H1 (cell line): ENCODE data around the gene EPS8. TPM values are rescaled to one million over a fixed set of nuclear protein-coding genes. Genes with fewer than 3 reads are reported as not detected.

Source experiments
- CTCF ChIA-PET: fragments of 300-600 bp; sonication (Branson Sonifier 250); formaldehyde crosslinking; loops from one replicate; lab custom pipeline; 2021; ENCODE audit not compliant: partially characterized antibody; lab: Charles Lee
- POLR2A ChIA-PET: fragments of 300-600 bp; sonication (Branson Sonifier 250); formaldehyde crosslinking; loops from one replicate; lab custom pipeline; 2021; ENCODE audit warnings: inconsistent platforms; ENCODE audit not compliant: partially characterized antibody; lab: Charles Lee
- DNase-seq, 2 experiments: peaks; one replicate each; pipeline versions ENCODE4 v3.0.0 to v3.0.0-alpha.2; 2010 to 2022; ENCODE audit warnings: low spot score in 2 of 2, low read depth in 1 of 2, mixed read lengths in 1 of 2
- FAIRE-seq: peaks from 2 replicates; lab custom pipeline; 2011; peaks lifted over from hg19 to GRCh38; lab: Jason Lieb, UNC
- H2AFZ ChIP-seq: 2 replicates; pipeline ENCODE4 v1.8.1; 2012; ENCODE audit warnings: low read length, inconsistent platforms
- H2AK5ac ChIP-seq: 2 replicates; pipeline ENCODE4 v1.6.1; 2013; ENCODE audit warnings: low read depth, low read length
- H2BK120ac ChIP-seq: replicated peaks from 2 replicates; pipeline ENCODE3; 2013; ENCODE audit warnings: low read depth, low read length, inconsistent platforms
- H2BK12ac ChIP-seq: 2 replicates; pipeline ENCODE4 v1.6.1; 2013; ENCODE audit warnings: low read depth, low read length
- H2BK15ac ChIP-seq: 2 replicates; pipeline ENCODE4 v1.6.1; 2013; ENCODE audit warnings: low read length
- H2BK20ac ChIP-seq: 2 replicates; pipeline ENCODE4 v1.6.1; 2013; ENCODE audit warnings: low read length
- H2BK5ac ChIP-seq: 2 replicates; pipeline ENCODE4 v1.6.1; 2013; ENCODE audit warnings: low read depth, low read length
- H3K14ac ChIP-seq: 2 replicates; pipeline ENCODE4 v1.6.1; 2013; ENCODE audit warnings: inconsistent platforms; ENCODE audit not compliant: insufficient read length
- H3K18ac ChIP-seq: 2 replicates; pipeline ENCODE4 v1.6.1; 2013; ENCODE audit warnings: low read length; ENCODE audit errors: extremely low read depth
- H3K23ac ChIP-seq: 2 replicates; pipeline ENCODE4 v1.6.1; 2013; ENCODE audit warnings: inconsistent platforms; ENCODE audit not compliant: insufficient read length
- H3K23me2 ChIP-seq: 2 replicates; pipeline ENCODE4 v1.6.1; 2013; ENCODE audit warnings: low read depth, low read length
- H3K27ac ChIP-seq: 2 replicates; pipeline ENCODE4 v1.6.1; 2011; ENCODE audit warnings: low read depth, low read length, inconsistent platforms
- H3K27me3 ChIP-seq, 4 experiments: replicated peaks in 1 of 4; 1 replicate in 1 of 4; 2 replicates in 3 of 4; pipeline versions ENCODE4 v1.6.1 to v1.8.1; 2011 to 2013; ENCODE audit warnings: low read length in 3 of 4, mild to moderate bottlenecking in 3 of 4, inconsistent platforms in 2 of 4, mixed read lengths in 2 of 4, moderate library complexity in 1 of 4; ENCODE audit not compliant: control insufficient read depth in 3 of 4, insufficient read depth in 3 of 4; ENCODE audit errors: extremely low read depth in 1 of 4
- H3K36me3 ChIP-seq, 4 experiments: 2 replicates each; pipeline versions ENCODE4 v1.6.1 to v1.8.1; 2011 to 2013; ENCODE audit warnings: mild to moderate bottlenecking in 4 of 4, low read length in 3 of 4, moderate library complexity in 2 of 4, control low read depth in 1 of 4, inconsistent platforms in 1 of 4; ENCODE audit not compliant: insufficient read depth in 4 of 4, control insufficient read depth in 2 of 4
- H3K4ac ChIP-seq: replicated peaks from 2 replicates; pipeline ENCODE3; 2013; ENCODE audit warnings: low read length, low read depth, mixed read lengths, inconsistent platforms; ENCODE audit not compliant: insufficient read length
- H3K4me1 ChIP-seq, 4 experiments: replicated peaks in 1 of 4; 1 replicate in 1 of 4; 2 replicates in 3 of 4; pipeline versions ENCODE4 v1.6.1 to v1.8.1; 2011 to 2013; ENCODE audit warnings: low read length in 3 of 4, inconsistent platforms in 2 of 4, mixed read lengths in 1 of 4; ENCODE audit not compliant: insufficient read depth in 4 of 4, control insufficient read depth in 3 of 4
- H3K4me2 ChIP-seq, 2 experiments: 2 replicates each; pipeline versions ENCODE4 v1.6.1 to v1.8.1; 2011 to 2013; ENCODE audit warnings: low read depth in 2 of 2, low read length in 2 of 2, control low read depth in 1 of 2, inconsistent platforms in 1 of 2, mild to moderate bottlenecking in 1 of 2; ENCODE audit not compliant: insufficient read depth in 1 of 2
- H3K4me3 ChIP-seq, 4 experiments: fragments of 200-600, 300-600 bp in 1 of 4; sonication (generic), shearing (Covaris generic), sonication (Bioruptor Twin) in 1 of 4; 2 replicates each; pipeline versions ENCODE4 v1.5.1 to v1.8.1; 2011 to 2016; ENCODE audit warnings: low read length in 4 of 4, low read depth in 3 of 4, control low read depth in 2 of 4, inconsistent platforms in 2 of 4, mild to moderate bottlenecking in 2 of 4, mixed read lengths in 1 of 4, moderate library complexity in 1 of 4; ENCODE audit not compliant: insufficient read depth in 2 of 4; ENCODE audit errors: extremely low read depth in 1 of 4
- H3K56ac ChIP-seq: replicated peaks from 2 replicates; pipeline ENCODE3; 2013; ENCODE audit warnings: low read depth, mild to moderate bottlenecking, mixed read lengths, low read length, inconsistent platforms; ENCODE audit not compliant: insufficient read length
- H3K79me1 ChIP-seq: 2 replicates; pipeline ENCODE4 v1.6.1; 2013; ENCODE audit warnings: low read depth, low read length, control low read depth
- H3K79me2 ChIP-seq, 2 experiments: 2 replicates each; pipeline versions ENCODE4 v1.6.1 to v1.8.1; 2012 to 2013; ENCODE audit warnings: low read length in 2 of 2, mild to moderate bottlenecking in 2 of 2, inconsistent platforms in 1 of 2; ENCODE audit not compliant: insufficient read depth in 2 of 2, control insufficient read depth in 1 of 2
- H3K9ac ChIP-seq, 4 experiments: replicated peaks in 1 of 4; 1 replicate in 1 of 4; 2 replicates in 3 of 4; pipeline versions ENCODE4 v1.6.1 to v1.8.1; 2011 to 2013; ENCODE audit warnings: low read depth in 3 of 4, low read length in 3 of 4, control low read depth in 2 of 4, mild to moderate bottlenecking in 2 of 4, moderate library complexity in 2 of 4, inconsistent platforms in 1 of 4; ENCODE audit errors: extremely low read depth in 1 of 4
- H3K9me3 ChIP-seq, 2 experiments: 2 replicates each; pipeline versions ENCODE4 v1.6.1 to v1.8.1; 2012 to 2013; ENCODE audit warnings: mild to moderate bottlenecking in 2 of 2, moderate library complexity in 2 of 2, control low read depth in 1 of 2, inconsistent platforms in 1 of 2, low read depth in 1 of 2, low read length in 1 of 2, mixed read lengths in 1 of 2; ENCODE audit not compliant: insufficient read depth in 2 of 2
- H4K20me1 ChIP-seq, 2 experiments: replicated peaks in 1 of 2; 2 replicates each; pipeline versions ENCODE3 to v1.8.1; 2011 to 2013; ENCODE audit warnings: inconsistent platforms in 2 of 2, low read length in 2 of 2, mild to moderate bottlenecking in 1 of 2; ENCODE audit not compliant: insufficient read depth in 2 of 2, control insufficient read depth in 1 of 2
- H4K5ac ChIP-seq: 2 replicates; pipeline ENCODE4 v1.6.1; 2013; ENCODE audit warnings: low read length, low read depth, mixed read lengths, inconsistent platforms; ENCODE audit not compliant: insufficient read length
- H4K8ac ChIP-seq: 2 replicates; pipeline ENCODE4 v1.8.0; 2013; ENCODE audit warnings: mild to moderate bottlenecking, moderate library complexity, low read length, inconsistent platforms; ENCODE audit not compliant: insufficient read depth; ENCODE audit errors: extremely low read depth
- H4K91ac ChIP-seq: replicated peaks from 2 replicates; pipeline ENCODE3; 2013; ENCODE audit warnings: low read length, mixed read lengths, inconsistent platforms; ENCODE audit not compliant: insufficient read length
- CTBP2 ChIP-seq: IDR thresholded peaks from 2 replicates; pipeline ENCODE4 v1.7.0; 2011; ENCODE audit warnings: borderline replicate concordance, mild to moderate bottlenecking, moderate library complexity, mixed read lengths, low read length; ENCODE audit not compliant: insufficient read depth, insufficient read length
- EGR1 ChIP-seq: IDR thresholded peaks from 2 replicates; pipeline ENCODE4 v1.6.1; 2011; ENCODE audit warnings: low read depth, low read length, borderline replicate concordance
- EP300 ChIP-seq, 2 experiments: IDR thresholded peaks; 1 replicate in 1 of 2; 2 replicates in 1 of 2; pipeline ENCODE4 v1.6.1; 2011 to 2012; ENCODE audit warnings: low read depth in 2 of 2, low read length in 2 of 2, mild to moderate bottlenecking in 2 of 2, borderline replicate concordance in 1 of 2, inconsistent platforms in 1 of 2, moderate library complexity in 1 of 2
- POU5F1 ChIP-seq: IDR thresholded peaks from 2 replicates; pipeline ENCODE4 v1.6.1; 2011; ENCODE audit warnings: low read depth, mild to moderate bottlenecking, low read length, moderate library complexity
- RNF2 ChIP-seq: fragments of 200-900, 300-1000 bp; sonication (generic); IDR thresholded peaks from 2 replicates; pipeline ENCODE4 v1.7.1; 2016; ENCODE audit warnings: borderline replicate concordance, low read depth, mild to moderate bottlenecking, antibody characterized with exemption, low read length; ENCODE audit not compliant: poor library complexity, severe bottlenecking; ENCODE audit errors: missing control alignments
- SIX5 ChIP-seq: IDR thresholded peaks from 2 replicates; pipeline ENCODE4 v1.6.1; 2011; ENCODE audit warnings: mild to moderate bottlenecking, low read depth, low read length
- SUZ12 ChIP-seq: fragments of 200-600 bp; sonication (generic); IDR thresholded peaks from 2 replicates; pipeline ENCODE4 v1.6.1; 2012; ENCODE audit warnings: mild to moderate bottlenecking, inconsistent platforms, low read length, moderate library complexity, mixed read lengths
- WGBS, 2 experiments: shearing (Covaris generic) in 1 of 2; methylation state at CpG; one replicate each; pipeline versions ENCODE4 v1.1.6 to v1.1.7; 2013 to 2015; ENCODE audit warnings: low lambda C conversion rate in 2 of 2, mixed read lengths in 2 of 2, inconsistent platforms in 1 of 2, low coverage in 1 of 2, missing lambda C conversion rate in 1 of 2; ENCODE audit not compliant: insufficient replicate concordance in 2 of 2, insufficient coverage in 1 of 2, insufficient read length in 1 of 2; ENCODE audit errors: extremely low coverage in 1 of 2, missing lambda C conversion rate in 1 of 2; 5-methylcytosine and 5-hydroxymethylcytosine counted together
- polyA plus RNA-seq, 7 experiments: library from polyadenylated mRNA; depleted of rRNA in 3 of 7; stranded (reverse) in 5 of 7; unstranded in 2 of 7; fragments of >200 nt in 5 of 7; fragments of 200-250 nt in 2 of 7; gene quantifications; 1 replicate in 5 of 7; 2 replicates in 1 of 7; 4 replicates in 1 of 7; pipeline versions ENCODE4 v1.2.1 to v1.2.3, GENCODE V29; 2011 to 2013; ENCODE audit warnings: missing spikeins in 2 of 7, mixed read lengths in 2 of 7
- total RNA-seq: library from RNA; stranded (reverse); fragmentation: NEBNext Ultra II Directional; extraction: Animal tissue kit (Norgen Biotek cat#: 25700); gene quantifications from 2 replicates; pipeline ENCODE4 v1.2.1, GENCODE V29; 2021
- TF ChIP-seq, protein P1 (sequence below): IDR thresholded peaks from 2 replicates; pipeline ENCODE4 v1.6.1; 2012; ENCODE audit warnings: low read length, inconsistent platforms
- TF ChIP-seq, protein P2 (sequence below): IDR thresholded peaks from 2 replicates; pipeline ENCODE4 v1.6.1; 2011; ENCODE audit warnings: low read depth, mild to moderate bottlenecking, low read length; ENCODE audit not compliant: insufficient read depth

The EPS8 gene
- total and polyA plus RNA-seq, 2 of the 8 experiments (the other 6 are each of a cell fraction or from before 2014, with no cell fraction given) = 3.0 to 4.6 TPM

DNA sequence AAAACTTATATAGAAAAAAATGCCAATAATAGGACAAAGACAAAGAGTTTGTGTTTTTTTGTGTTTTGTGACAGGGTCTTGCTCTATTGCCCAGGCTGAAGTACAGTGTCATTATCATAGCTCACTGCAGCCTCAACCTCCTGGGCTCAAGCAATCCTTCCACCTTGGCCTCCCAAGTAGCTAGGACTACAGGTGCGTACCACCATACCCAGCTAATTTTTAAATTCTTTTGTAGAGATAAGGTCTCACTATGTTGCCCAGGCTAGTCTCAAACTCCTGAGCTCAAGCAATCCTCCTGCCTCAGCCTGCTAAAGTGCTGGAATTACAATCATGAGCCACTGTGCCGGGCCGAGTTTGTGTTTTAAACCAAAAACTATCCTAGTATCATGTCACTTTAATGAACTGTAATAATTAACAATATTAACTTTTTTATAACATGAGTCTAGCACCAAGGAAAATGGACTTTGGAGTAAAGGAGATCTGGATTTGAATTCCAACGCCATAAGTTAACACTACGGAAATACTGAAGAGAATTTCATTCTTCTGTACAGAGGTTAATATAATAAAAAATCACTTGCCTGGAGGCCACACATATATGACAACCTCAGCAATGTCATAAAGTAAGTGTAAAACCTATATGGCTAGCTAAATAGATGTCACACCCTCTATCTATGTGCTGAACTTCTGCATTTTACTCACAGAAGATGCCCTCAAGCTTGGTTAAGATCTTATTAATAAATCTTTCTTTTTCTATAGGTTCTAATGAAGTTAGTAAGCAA, 53.2 kb downstream of the EPS8 start:
- ChIA-PET POLR2A (no interaction called here), CTCF (interaction anchor here (1.2 to 1.4 kb wide), 2 partner anchors 36 to 204 kb away, joined by 3 read pairs; no protein-coding TSS in a partner anchor)
- Histone ChIP-seq H3K18ac (no peak overlapping the region), H4K91ac (no peak overlapping the region), H3K9ac (no peak overlapping the region), H2BK15ac (no peak overlapping the region), H3K27ac (no peak overlapping the region), H3K23me2 (no peaks in the 10 kb centered on the region), H3K79me1 (no peaks in the 10 kb centered on the region), H3K27me3 (no peaks in the 10 kb centered on the region), H2AK5ac (no peak overlapping the region), H4K8ac (no peak overlapping the region), H3K36me3 (no peaks in the 10 kb centered on the region), H3K4me2 (no peak overlapping the region), H4K5ac (no peak overlapping the region), H3K9me3 (no peaks in the 10 kb centered on the region), H2BK12ac (no peak overlapping the region), H3K79me2 (no peaks in the 10 kb centered on the region), H3K4me1 (no peaks in the 10 kb centered on the region), H2BK20ac (no peak overlapping the region), H3K14ac (no peak overlapping the region), H2BK5ac (no peak overlapping the region), H3K4ac (no peak overlapping the region), H3K4me3 (no peak overlapping the region), H2BK120ac (no peak overlapping the region), H4K20me1 (no peaks in the 10 kb centered on the region), H2AFZ (no peak overlapping the region), H3K23ac (no peak overlapping the region), H3K56ac (no peak overlapping the region)
- DNase-seq (no peak), FAIRE-seq (no peak)
- 96% methylated on average over 5 of the region's 5 CpGs; no CpG with 5 or more reads in 1 of the 2 experiments for WGBS, 2 experiments
- TF ChIP-seq POU5F1 (no peak), RNF2 (no peak), SUZ12 (no peak), SIX5 (no peak), EGR1 (no peak), CTBP2 (no peak), EP300 (IDR thresholded peaks at IDR 0.05; ENCODE audit: borderline replicate concordance in 1 of 2, low read depth in 2 of 2, low read length in 2 of 2) (no peak)
- TF ChIP-seq, protein P1, sequence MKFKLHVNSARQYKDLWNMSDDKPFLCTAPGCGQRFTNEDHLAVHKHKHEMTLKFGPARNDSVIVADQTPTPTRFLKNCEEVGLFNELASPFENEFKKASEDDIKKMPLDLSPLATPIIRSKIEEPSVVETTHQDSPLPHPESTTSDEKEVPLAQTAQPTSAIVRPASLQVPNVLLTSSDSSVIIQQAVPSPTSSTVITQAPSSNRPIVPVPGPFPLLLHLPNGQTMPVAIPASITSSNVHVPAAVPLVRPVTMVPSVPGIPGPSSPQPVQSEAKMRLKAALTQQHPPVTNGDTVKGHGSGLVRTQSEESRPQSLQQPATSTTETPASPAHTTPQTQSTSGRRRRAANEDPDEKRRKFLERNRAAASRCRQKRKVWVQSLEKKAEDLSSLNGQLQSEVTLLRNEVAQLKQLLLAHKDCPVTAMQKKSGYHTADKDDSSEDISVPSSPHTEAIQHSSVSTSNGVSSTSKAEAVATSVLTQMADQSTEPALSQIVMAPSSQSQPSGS = no peak
- TF ChIP-seq, protein P2, sequence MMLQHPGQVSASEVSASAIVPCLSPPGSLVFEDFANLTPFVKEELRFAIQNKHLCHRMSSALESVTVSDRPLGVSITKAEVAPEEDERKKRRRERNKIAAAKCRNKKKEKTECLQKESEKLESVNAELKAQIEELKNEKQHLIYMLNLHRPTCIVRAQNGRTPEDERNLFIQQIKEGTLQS = no peak
